IPS-18c (cell line): Measurements from ENCODE around the gene RAP1GAP2.
"Not testable (repeated sequence)": the region's sequence is repeated elsewhere in the genome, so short reads cannot be mapped to it uniquely, and the experiment has no call there.

Experiments used
- H3K4me3 ChIP-seq: 2 replicates; pipeline ENCODE4 v1.7.0; 2013; ENCODE audit warnings: low read depth, mild to moderate bottlenecking, low read length, moderate library complexity; ENCODE audit not compliant: insufficient read depth
- H3K9me3 ChIP-seq: one replicate; pipeline ENCODE4 v1.6.1; 2013; ENCODE audit warnings: mild to moderate bottlenecking, low read length, moderate library complexity; ENCODE audit not compliant: control insufficient read depth, insufficient read depth

The RAP1GAP2 gene

DNA sequence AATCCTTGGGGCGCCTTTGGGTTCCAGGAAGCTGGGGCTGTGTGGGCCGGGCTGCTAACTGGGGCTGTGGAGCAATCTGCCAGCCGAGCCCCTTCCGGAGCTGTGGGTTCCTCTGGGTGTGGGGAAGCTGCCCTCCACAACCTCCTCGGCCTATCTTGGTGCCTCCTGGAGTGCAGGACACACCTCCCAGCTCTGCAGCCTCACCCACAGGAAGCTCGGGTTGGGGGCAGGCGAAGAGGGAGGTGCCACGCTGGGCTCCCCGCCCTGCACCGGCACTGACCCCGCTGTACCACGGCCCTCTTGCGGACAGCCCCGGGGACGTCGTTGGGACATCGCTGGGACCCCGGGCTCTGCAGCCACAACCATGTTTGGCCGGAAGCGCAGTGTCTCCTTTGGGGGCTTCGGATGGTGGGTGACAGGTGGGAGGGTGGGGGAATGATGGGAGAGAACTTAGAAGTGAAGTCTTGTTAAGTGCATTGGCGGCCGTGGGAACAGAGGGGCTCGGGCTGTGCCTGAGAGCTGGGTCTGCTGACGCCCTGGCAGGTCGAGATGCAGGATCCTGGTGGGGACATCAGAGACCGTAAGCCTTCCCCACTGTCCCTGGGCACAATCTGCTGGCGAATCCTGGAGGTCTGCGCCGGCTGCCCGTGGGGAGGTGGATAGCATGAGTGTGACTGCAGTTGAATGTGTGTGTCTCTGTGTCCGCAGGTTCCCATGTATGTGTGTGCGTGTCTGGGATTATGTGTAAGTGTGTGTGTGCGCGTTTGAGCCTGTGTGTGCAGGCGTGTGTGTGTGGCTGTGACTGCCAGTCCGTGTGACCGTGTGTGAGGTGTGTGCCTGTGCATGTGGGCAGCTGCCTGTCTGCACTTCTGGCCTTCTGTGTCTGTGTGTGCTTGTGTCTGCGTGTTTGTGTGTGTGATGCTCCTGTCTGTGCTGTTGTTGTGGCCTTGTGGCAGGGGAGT lies at the start of gene RAP1GAP2:
TSS of gene RAP1GAP2 (plus strand) at position 275 of the 962 bp plus-strand sequence. CDS start at position 365, 90 bp downstream.
- no peaks in the 10 kb centered on the region for H3K9me3 ChIP-seq
- H3K4me3 ChIP-seq, result no peak within 1 kb of the TSS

DNA sequence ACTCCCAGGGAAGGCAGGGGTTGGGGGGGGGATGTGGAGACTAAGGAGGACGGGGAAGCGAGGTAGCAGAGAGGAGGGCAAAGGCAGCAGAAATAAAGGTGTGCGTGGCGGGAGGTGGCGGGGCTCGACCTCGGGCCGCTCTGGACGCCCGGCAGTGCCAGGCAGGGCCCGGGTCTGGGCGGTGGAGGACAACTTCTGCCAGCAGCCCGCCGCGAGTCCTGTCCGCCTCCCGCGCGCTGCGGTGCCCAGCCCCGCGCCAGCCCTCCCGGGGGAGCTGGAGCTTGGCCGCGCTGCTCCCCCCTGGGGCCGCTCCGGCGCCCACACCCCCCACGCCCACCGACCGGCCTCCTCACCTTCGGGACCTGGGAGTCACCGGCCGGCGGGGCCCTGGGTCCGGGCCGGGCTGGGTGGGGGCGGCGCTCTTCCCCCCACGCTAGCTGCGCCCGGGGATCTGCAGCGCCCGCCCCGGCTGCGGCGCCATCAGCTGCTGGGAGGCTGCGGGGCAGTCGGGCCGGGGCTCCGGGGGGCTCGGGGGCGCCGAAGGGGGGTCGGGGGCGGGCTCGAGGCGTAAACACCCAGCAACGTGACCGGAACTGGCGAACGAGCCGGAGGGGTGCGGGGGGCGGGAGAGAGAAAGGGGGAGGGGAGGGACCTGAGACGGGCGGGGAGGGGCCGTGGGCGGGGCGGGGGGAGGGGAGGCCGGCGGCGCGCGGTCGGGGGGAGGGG lies 47.0 kb upstream of the RAP1GAP2 start, which contains the start of gene CCDC92B:
TSS of gene CCDC92B (minus strand) at position 595 of the 726 bp plus-strand sequence. CDS start 14,507 bp downstream, outside the sequence.
- H3K4me3 ChIP-seq, result peak within 1 kb of the TSS; percentile 71
- no peaks in the 10 kb centered on the region for H3K9me3 ChIP-seq

DNA sequence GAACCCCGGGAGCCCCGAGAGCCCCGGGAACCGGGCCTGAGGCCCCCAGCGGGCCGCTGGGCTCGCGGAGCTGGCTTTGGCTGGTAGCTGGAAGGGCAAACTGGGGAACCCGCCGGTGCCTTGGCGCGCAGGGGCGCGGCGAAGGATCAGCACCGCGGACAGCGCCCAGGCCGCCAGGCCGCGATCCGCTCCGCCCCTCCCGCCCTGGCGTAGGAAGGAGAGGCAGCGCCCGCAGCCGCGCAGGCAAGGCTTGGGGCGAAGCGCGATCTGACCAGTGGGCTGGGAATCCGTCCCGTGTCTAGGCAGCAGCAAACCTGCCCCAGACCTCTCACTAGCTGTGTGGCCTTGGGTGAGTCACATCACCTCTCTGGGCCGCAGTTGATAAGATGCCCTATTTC lies 46.5 kb upstream of the RAP1GAP2 start:
- Histone ChIP-seq H3K9me3 (no peaks in the 10 kb centered on the region), H3K4me3 (peak overlapping the region; percentile 28; the same call in 1 of the 2 replicates)

DNA sequence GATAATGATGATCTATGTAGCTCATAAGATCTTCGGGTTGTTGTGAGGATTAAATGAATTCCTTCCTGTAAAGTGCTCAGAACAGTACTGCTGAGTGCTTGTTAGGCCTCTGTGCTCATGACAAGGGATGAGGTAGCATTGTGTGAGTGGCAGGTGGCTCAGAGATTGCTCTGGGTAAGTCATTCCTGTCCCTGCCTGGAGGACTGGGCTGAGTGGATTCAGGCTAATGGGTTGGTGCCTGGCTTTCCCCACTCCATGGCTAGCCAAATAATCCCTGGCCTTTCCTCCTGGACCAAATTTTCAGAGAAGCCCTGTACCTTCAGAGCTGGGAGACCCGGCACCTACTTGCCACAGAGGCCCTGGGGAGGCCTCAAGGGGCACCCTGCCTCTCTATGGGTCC lies 45.5 kb upstream of the RAP1GAP2 start:
- Histone ChIP-seq H3K4me3 (no peak overlapping the region), H3K9me3 (no peaks in the 10 kb centered on the region)

DNA sequence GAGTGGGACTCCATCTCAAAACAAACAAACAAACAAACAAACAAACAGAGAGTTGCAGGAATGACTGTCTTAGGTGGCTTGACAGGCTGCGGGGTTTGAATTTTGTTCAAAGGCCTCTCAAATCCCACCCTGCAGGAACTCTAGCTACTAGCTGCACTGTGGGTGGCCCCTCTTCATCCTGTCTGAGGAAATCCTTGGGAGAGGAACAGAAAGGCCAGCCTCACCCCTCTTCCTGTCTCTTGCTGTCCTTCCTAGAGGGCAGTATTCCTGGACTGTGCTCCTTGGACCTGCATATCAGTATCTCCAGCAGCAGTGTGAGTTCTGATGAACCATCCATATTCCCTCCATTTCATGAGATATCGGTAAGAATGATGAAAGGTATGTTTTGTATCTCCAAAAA lies 44.7 kb upstream of the RAP1GAP2 start:
- Histone ChIP-seq H3K9me3 (no peaks in the 10 kb centered on the region), H3K4me3 (no peak overlapping the region)

DNA sequence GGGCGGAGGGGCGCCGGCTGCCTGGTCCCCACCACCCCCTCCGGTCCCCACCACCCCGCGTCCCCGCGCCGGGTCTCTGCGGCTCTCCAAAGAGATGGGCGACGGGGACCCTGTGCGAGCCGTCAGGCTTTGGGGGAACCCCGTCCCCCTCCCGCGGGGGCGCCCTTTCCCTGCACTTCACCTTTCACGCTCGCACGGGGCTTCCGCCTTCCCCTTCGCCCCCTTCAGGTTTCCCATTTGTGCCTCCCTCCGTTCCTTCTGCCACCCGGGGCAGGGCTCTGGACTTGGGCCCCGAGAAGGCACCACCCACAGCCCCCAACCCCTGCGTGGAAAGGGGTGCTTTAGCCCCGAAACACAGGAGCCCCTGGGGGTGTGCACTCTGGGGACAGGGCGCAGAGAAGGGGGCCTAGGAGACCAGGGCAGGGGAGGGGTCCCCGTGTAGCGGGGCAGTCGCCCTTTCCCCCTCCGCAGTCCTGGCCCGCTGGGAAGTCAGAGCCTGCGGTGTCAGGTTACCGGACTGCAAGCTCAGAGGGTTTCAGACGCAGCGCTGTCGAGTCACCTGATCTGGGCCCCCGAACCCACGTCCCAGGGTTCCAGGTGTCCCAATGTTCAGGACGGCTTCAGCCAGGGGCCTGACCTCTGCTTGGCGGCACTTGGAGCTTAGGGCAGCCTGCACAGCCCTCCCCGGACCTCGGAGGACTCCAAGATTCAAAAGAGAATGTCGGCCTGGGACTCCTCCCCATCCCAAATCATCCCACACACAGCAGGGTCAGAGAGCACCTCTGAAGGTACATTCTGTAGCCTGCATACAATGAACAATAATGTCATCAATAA lies 40.1 kb upstream of the RAP1GAP2 start:
- H3K9me3 ChIP-seq, result no peaks in the 10 kb centered on the region
- peak overlapping the region; percentile 69 for H3K4me3 ChIP-seq

DNA sequence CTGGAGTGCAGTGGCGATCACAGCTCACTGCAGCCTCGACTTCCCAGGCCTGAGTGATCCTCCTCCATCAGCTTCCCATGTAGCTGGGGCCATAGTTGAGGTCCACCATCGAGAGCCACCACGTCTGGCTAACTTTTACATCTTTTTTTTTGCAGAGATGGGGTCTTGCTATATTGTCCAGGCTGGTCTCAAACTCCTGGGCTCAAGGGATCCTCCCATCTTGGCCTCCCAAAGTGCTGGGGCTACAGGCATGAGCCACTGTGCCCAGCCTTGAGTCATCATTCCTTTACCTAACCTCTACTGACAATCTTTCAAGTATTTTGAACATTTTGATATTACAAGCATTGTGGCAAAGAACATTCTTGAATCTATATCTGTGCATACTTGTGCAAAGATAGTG lies 37.4 kb upstream of the RAP1GAP2 start:
- H3K4me3 ChIP-seq, result no peak overlapping the region
- no peaks in the 10 kb centered on the region for H3K9me3 ChIP-seq

DNA sequence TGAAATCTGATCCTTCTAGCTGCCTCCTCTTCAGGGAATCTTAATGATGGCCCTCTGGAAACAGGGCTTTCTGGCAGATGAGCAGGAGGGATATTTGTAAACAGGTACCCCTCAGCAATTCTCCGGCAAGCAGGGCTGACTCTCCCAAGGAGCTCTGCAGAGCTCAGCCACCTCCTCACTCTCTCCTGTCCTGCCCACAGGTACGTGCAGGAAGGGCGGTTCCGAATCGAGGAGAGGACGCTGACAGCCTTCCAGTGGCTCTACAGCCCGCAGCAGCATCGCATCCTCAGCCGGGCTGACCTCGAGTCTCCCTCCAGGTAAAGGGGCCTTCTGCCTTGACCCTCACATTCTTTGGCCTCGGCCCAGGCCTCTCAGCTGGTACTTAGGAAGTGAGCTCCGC lies 26.1 kb upstream of the RAP1GAP2 start:
- H3K9me3 ChIP-seq, result peaks cover 2% of the 10 kb centered on the region
- H3K4me3 ChIP-seq, result no peak overlapping the region

DNA sequence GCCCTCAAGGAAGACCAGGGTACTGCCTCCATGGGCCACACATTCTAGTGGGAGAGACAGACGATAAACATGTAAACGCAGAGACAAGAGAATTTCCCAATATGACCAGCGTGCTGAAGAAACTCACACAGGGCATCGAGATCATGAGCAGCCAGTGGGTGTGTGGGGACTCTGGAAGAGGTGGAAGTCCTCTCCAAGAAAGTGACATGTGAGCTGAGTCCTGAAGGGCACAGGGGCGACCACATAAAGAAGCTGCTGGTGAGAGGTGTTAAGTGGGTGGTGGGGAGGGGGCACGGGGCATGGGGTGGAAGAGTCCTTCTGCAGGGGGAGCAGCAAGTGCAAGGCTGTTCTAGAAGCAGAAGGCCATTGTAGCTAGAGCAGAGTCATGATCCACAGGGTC lies 21.0 kb upstream of the RAP1GAP2 start:
- Histone ChIP-seq H3K4me3 (no peak overlapping the region), H3K9me3 (no peaks in the 10 kb centered on the region)

DNA sequence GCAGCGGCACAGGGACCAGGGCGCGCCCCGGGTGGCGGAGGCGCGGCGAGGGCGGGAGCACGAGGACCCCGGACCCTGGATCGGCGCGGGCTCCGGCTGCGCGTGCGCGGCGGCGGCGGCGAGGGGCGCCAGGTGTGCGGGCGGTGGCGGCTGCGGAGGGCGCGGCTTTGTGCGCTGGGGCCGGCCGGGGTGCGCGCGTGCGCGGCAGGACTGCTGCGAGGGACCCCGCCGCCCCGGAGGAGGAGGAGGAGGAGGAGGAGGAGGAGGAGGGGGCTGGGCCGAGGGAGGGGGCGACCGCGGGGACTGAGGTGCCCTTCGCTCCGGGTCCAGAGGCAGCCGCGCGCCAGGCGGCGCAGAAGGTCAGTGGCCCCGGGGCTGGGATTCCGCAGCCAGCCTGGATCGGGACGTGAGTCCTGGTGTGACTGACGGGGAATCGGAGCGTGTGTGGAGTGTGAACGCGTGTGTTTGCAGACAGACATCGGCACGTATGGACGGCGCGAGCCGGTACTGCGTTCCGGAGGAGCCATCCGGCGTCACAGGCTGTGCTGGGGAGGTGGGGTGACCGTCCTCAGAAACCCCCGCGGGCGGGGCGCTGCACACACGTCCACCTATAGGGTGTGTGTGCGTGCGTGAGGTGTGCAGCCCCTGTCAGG lies 19.5 kb upstream of the RAP1GAP2 start:
- H3K4me3 ChIP-seq, result peak overlapping the region; percentile 74
- H3K9me3 ChIP-seq, result no peaks in the 10 kb centered on the region

DNA sequence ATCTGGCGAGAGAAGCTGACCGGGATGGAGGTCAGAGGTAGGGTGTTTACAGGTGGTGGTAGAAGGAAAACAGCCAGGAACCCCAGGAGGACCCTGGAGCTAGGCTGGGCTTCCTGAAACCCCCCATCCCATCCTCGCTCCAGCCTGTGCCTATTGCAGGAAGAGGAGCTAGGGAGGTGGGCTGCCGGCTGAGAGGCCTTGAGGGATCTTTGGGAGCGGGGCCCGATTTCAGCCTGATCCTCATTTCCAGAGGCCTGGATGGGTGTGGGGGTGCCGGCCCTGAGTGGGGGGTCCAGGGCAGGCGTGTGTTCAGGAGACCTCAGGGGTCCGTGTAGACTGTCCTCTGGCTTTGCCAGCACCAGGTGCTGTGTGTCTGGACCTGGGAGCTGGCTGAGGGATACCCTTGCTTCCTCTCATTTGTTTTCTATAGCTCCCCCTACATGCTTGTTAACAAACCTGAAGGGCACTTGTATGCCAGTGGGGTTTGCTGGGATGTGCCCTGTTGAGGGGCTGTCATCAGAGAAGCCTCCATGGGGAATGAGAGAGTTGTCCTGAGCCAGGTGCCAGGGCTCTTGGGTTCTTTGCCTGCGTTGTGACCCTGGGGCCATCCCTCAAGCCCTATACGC lies 18.9 kb upstream of the RAP1GAP2 start:
- H3K4me3 ChIP-seq, result peak overlapping the region; percentile 74

DNA sequence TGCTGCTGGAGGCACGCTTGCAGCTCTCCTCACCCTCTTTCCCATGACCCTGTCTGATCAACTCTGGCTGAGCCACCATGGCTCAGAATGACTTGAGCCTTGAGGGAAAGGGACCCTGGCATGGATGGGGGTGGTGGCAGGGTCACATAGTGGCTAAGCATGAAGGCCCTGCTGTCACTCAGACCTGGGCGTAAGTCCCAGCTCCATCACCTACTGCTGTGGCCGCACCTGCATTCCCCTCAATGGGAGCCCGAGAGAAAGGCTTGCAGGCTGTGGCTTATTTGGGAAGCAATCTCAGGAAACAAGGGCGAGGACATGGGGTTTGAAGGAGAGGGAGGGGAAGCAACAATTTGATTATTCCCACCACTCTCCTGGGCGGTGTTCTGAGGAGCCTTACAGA lies 17.7 kb upstream of the RAP1GAP2 start:
- H3K9me3 ChIP-seq, result no peaks in the 10 kb centered on the region
- no peak overlapping the region for H3K4me3 ChIP-seq

More for the DNA sequence above, 18.9 kb upstream of the RAP1GAP2 start:
- no peaks in the 10 kb centered on the region for H3K9me3 ChIP-seq

DNA sequence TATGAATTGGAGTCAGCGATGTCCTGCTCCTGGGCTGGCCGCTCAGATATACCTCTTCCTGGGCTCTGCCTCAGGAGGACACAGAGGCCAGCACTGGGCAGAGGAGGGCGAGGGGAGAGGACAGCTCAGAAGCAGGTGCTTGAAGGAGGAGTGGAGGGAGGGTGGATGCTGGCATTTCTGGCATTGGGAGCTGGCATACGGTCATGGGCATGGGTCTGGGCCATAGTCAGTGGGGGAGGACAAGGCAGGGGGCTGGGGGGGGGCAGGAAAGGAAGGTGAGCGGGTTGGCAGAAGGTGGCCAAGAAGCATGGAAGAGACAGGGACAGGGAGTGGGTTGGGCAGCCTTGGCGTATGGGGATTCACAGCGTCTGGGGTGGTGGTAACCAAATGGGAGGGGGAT lies 16.7 kb upstream of the RAP1GAP2 start:
- Histone ChIP-seq H3K9me3 (no peaks in the 10 kb centered on the region), H3K4me3 (no peak overlapping the region)

DNA sequence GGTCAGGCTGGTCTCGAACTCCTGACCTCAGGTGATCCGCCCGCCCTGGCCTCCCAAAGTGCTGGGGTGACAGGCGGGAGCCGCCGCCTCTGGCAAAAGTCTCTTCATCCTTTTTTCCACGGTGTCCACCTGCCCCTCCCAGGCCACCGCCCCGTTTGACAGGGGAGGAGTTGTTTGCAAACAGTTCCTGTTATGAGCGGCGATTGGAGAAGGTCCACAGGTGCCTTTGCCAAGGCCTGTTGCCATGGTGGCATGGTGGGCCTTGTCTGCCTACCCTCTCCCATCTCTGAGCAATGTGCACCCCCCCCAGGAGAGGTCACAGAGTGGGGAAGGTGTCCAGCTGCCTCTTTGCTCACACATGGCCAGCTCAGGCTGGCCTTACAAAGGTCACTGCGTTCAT lies 16.0 kb upstream of the RAP1GAP2 start:
- no peaks in the 10 kb centered on the region for H3K9me3 ChIP-seq
- no peak overlapping the region for H3K4me3 ChIP-seq

DNA sequence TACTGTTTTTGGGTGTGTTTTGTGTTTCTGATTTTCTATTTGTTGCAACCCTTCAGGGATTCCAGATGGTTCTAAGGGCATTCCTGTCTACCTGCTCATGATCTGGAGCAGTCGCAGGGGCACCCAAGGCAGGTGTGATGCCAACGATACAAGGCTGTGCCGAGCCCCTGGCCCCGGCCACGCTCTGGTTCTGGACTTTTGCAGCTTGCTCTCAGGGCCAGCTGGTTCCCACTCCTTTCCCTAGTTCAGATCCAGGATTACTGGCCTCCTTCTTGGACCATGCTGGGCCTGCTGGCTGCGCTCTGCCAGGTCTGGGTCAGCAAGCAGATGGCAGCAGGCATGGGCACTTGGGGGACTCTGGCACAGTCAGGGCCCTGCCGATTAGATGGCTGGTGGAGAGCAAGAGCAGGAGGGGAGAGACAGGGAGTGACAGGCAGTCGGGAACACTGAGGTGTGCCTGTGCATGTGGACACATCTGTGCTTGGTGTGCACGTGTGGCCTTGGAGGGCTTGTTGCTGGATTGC lies 15.2 kb upstream of the RAP1GAP2 start:
- no peaks in the 10 kb centered on the region for H3K9me3 ChIP-seq

DNA sequence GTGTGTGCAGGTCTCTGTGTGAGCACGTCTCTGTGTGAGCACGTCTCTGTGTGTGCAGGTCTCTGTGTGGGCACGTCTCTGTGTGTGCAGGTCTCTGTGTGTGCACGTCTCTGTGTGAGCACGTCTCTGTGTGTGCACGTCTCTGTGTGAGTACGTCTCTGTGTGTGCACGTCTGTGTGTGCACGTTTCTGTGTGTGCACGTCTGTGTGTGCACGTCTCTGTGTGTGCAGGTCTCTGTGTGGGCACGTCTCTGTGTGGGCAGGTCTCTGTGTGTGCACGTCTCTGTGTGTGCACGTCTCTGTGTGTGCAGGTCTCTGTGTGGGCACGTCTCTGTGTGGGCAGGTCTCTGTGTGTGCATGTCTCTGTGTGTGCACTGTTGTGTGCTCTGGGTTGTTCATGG lies 14.6 kb upstream of the RAP1GAP2 start:
- H3K4me3 ChIP-seq, H3K9me3 ChIP-seq: not testable (repeated sequence)

More for the DNA sequence above, 15.2 kb upstream of the RAP1GAP2 start:
- no peak overlapping the region for H3K4me3 ChIP-seq
